KBM-7 (cell line): Measurements from ENCODE around the gene ATG7.
"Not testable (repeated sequence)": the region's sequence is repeated elsewhere in the genome, so short reads cannot be mapped to it uniquely, and the experiment has no call there.

Experiments used
- DNase-seq: peaks from one replicate; pipeline ENCODE4 v3.0.0-alpha.2; 2015
- in situ Hi-C: fragments of 300-500 bp; cut with MboI; formaldehyde crosslinking; loops from 2 replicates; pipeline ENCODE4 v1.14.3; 2020; ENCODE audit warnings: low sequenced_read_pairs, low pct_unique_long_range_greater_than_20kb, mixed read lengths

ATG7 gene

DNA sequence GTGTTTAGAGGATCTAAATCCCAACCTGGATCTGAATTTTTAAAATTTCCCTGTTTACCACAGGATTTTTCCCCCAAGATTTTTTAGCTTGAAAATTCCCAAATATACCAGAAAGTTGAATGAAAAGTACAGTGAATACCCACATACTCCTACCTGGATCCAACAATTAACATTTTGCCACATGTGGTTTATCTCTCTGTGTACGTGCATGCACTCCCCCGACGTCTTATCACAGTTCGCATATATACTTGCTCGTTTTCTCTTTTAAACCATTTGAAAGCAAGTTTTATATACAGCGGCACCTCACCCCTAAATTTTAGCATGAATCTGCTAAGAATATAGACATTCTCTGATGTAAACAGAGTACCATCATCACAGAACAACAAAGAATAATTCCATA lies 165.3 kb downstream of the ATG7 start:
- DNase-seq, result no peak
- in situ Hi-C loops, result no loop called here

DNA sequence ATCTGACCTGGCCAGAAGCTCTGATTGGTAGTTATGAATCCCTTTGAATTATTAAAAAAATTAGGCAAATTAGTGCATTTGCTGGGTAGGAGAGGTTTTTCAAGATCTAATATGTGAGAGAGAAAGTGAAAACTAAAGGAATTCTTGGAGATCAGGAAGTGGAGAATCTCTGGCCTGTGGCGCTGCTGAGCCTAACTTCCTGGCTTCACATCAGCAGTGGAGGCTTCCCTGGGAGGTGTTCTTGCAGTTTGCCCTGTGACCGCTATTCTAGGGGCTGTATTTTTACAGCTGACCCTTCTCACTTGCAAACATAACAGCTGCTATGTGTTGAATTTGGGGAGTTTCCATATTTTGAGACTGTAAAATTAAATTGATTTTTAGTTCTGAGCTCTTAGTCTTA lies 166.4 kb downstream of the ATG7 start:
- DNase-seq, result no peak
- in situ Hi-C loops, result no loop called here

DNA sequence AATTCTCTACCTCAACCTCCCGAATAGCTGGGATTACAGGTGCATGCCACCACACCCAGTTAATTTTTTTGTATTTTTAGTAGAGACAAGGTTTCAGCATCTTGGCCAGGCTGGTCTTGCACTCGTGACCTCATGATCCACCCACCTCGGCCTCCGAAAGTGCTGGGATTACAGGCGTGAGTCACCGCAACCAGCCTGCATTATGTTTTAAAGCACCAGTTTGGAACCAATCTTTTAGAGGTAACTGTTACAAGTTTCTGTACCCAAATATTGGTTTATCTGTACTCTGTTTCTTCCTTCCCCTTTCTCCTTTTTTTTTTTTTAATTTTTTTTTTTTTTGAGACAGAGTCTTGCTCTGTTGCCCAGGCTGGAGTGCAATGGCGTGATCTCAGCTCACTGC lies 169.1 kb downstream of the ATG7 start:
- DNase-seq, in situ Hi-C loops: not testable (repeated sequence)

DNA sequence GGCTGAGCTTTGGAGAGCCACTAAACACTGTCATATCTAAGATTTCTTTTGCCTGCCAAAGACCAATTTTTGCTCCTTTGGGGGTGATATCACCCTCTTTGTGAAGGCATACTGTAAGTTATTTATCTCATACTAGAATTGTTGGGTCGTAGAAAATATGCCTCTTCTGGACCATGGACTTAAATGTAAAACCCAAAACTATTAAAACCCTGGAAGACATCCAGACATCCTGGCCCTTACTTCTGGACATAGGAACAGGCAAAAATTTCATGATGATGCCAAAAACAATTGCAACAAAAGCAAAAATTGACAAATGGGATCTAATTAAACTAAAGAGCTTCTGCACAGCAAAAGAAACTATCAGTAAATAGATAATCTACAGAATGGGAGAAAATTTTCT lies 172.2 kb downstream of the ATG7 start:
- DNase-seq, result no peak
- in situ Hi-C loops, result no loop called here

DNA sequence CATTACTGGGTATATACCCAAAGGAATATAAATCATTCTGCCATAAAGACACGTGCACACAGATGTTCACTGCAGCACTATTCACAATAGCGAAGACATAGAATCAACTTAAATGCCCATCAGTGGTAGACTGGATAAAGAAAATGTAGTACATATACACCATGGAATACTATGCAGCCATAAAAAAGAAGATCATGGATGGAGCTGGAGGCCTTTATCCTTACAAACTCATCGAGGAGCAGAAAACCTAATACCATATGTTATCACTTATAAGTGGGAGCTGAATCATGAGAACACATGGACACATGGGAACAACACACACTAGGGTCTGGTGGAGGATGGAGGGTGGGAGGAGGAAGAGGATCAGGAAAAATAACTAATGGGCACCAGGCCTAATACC lies 173.0 kb downstream of the ATG7 start:
- in situ Hi-C loops, DNase-seq: not testable (repeated sequence)

DNA sequence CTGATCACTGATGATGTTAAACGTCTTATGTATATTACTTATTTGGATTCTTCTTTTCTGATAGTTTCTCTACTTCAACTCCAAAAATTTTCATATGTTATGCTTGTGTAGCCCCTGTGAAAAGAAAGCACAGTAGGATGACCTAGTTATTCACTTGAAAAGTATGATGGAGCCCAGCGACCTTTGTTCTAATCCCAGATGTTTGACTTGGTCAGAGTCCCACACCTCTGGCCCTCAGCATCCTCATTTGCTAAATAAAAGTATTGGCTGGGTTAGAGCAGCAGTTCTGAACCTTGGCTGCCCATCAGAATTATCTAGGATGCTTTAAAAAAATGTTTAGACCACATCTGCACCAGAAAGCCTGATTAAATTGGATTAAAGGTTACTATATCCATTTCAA lies 173.7 kb downstream of the ATG7 start:
- no peak for DNase-seq
- in situ Hi-C loops, result no loop called here

DNA sequence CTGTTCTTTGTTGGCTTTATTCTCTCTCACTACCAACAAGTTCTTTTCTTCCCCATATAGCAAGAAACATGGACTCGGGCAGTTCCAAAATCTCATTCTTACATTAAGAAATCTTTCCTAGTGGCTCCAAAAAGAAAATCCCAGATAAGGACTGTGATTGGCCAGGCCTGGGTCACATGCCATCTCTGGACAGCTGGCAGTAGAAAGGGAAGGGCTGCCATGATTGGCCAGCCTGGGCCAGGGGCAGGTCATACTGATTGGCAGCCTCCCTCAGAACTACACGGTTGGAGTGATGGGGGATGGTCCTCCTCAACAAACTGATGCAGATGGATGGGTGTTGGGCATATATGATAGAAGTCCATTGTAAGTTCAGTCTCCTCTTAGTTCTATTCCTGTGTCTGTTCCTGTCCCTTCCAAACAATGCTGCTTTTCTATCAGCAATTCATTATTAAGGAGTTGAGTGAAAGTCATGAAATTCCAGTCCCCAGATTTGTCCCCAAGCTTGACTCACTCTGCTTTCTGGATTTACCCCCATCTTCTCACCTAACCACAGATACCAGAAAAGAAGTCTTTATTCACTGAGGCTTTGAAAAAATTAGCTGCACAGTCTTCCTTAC lies 175.5 kb downstream of the ATG7 start:
- in situ Hi-C loops, result no loop called here
- no peak for DNase-seq

DNA sequence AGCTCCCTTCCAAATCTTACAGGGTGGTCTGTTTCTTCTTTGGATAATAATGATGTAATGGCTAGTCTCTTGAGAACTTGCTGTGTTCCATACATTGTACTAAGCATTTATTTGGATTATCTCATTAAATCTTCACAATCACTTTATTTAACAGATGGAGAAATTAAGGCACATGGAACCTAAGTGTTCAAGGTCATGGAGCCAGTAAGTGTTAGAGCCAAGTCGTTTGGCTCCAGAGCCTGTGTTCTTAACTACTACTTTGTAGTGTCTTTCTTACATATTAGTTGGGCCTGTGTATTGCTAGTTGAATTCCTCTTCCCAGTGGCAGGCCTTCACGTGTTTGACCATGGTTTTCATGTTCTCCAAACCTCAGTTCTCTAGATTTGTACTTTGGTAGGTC lies 177.8 kb downstream of the ATG7 start:
- DNase-seq, result no peak
- in situ Hi-C loops, result no loop called here

DNA sequence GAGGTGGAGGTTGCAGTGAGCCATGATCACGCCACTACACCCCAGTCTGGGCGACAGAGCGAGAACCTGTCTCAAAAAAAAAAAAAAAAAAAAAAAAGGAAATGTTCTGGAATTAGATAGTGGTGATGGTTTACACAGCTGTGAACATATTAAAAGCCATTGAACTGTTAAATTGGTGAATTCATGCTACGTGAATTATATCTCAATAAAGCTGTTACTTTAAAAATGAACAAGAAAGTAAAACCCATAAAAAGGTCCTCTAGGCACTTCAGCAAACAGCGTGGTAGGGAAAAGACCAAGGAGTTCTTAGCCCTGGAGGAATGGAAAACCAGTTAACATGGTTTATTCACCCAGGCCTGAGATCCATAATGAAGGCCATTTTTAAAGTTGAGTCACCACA lies 180.1 kb downstream of the ATG7 start:
- DNase-seq, result no peak
- in situ Hi-C loops, result no loop called here

DNA sequence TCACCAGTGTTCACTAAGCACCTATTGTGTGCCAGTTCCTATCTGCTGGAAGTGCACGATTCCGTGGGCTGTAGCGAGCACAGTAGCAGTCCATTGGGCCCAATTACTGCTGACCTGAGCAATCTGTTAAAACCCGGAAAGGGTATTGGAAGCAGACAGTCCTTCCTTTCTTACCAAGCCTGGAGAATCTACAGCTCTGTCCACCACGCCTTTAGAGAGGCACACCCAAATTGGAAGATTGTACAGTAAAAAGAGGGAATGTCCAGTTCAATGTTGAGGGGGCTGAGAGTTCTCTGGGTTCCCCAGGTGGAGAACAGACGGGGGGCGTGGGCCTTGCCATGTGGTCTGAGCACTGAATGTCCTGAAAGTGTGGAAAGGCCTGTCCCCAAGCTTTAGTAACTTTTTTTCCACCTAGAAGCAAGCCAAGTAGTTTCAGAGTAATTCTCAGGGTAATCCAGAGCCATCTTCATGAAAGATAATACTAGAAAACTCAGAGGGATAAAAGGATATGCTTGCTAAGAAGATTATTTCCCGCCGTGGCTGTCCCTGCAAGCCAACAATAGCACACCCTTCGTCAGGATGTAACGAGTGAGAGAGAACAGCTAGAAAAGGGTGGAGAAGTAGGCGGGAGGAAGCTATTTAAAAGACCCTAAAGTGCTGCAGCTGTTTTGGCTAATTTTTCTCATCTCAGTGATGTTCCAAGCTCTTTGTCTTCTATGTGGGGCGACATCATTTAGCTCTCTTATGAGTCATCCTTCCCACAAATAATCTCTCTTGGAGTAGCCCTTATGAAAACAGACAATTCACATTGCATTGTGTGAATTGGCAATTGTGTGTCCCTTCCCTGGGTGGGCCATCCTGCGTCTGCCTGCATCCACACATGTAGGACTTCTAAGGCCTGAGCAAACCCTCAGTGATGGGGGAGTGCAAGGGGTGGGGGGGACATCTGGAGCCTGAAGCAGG lies 181.0 kb downstream of the ATG7 start:
- in situ Hi-C loops, result no loop called here
- DNase-seq, result no peak

DNA sequence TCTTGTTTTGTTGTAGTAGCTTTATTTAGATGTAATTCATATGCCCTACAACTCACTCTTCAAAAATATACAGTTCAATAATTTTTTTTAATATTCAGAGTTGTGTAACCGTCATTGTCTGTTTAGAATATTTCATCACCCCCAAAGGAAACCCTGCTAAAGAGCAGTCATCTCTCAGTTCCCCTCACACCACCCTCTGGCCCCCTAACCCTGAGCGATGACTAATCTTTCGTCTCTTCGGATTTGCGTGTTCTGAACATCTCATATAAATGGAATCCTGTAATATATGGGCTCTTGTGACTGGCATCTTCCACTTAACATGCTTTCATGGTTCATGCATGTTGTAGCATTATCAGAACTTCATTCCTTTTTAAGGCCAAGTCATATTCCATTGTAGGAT lies 183.8 kb downstream of the ATG7 start:
- DNase-seq, result no peak
- in situ Hi-C loops, result no loop called here

DNA sequence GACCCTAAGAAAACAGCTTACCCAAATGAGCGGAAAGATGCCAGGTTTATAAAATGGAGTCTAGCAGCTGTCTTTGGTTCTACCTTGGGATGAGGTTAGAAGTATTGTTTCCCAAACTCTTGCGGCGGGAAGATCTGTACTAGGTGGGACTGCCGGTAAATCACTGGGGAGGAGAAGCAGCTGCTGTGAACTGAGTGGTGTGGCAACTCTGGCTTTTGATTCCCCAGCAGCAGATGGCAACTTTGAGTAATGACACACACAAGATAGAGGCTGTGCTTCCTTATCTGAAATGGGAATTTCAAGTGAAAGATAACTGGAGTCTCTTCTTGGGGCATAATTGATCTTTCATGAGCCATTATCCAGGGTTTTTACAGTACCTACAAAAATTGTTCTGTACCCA lies 184.9 kb downstream of the ATG7 start:
- DNase-seq, result no peak
- in situ Hi-C loops, result no loop called here

DNA sequence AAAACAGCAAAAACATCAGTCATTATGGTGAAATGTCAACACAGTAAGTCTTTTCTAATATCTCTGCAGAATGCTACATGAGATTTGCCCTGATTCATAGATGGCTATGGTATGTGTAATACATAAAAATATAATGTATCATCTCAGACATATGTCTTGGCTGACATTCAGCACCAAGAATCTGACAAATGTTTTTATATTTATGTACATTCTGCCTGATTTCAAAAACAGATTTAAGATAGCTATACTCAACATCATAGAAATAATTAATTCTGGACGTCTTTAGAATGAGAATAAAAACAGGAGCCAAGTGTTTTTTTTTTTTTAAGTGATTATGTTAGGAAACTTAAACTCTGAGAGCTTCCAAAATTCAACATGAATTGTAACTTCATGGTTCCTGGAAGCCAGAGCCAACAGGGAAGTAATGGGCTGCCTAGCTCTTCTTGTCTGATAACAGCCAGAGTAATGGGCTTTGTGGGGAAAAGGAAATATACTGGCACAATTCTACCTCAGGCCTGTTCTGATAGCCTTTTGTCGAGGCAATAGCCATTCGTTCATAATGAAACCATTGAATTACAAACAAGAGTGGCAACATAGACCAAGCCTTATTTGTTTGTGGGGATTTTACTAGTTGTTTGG lies 187.1 kb downstream of the ATG7 start:
- DNase-seq, result no peak
- in situ Hi-C loops, result no loop called here

DNA sequence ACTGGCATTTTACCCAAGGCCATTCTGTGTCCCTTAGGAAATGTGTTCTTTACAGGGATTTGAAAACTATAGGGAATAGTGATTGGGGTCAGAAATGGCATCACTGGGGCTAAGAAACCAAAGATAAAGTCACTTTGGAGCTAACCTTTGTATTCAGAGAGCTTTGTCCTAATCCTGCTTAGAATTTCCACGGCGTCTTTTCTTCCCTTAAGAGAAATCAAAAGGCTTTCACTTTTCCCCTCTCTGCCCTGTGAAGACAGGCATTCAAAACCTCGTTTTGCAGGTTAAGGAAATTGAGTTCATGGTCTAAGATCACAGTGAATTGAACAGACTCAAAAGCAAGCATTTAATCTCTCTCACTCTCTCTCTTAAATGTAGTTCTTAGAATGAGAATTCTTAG lies 189.0 kb downstream of the ATG7 start:
- in situ Hi-C loops, result no loop called here
- DNase-seq, result no peak

DNA sequence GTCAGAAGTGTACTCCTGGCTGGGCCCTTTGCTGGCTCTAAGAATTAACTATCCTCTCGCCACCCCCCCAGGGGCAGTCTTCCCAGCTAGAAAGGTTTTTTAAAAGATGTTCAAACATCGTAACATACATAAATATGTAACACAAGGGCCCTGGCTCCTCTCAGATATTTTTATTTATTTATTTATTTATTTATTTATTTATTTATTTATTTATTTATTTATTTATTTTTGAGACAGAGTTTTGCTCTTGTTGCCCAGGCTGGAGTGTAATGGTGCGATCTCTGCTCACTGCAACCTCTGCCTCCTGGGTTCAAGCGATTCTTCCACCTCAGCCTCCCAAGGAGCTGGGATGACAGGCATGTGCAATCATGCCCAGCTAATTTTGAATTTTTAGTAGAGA lies 190.5 kb downstream of the ATG7 start:
- in situ Hi-C loops, DNase-seq: not testable (repeated sequence)

DNA sequence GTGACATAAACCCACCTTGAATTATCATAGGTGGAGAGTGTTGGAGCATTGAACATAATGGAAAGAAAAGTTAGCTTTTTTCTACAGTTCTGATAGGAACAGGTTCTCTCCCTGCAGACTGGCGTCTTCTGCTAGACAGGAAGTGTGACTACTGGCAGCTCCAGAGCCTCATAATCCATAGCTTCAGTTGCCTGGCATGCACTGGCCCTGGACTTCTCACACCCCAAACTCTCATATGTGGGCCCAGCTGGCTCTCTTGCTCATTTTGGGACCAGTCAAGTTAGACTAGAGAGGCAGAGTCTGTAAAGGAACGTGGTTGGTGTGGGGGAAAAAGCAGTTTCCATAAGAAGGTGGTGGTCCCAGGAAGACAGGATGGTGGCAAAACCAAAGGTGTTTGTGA lies 191.4 kb downstream of the ATG7 start:
- no peak for DNase-seq
- in situ Hi-C loops, result no loop called here

DNA sequence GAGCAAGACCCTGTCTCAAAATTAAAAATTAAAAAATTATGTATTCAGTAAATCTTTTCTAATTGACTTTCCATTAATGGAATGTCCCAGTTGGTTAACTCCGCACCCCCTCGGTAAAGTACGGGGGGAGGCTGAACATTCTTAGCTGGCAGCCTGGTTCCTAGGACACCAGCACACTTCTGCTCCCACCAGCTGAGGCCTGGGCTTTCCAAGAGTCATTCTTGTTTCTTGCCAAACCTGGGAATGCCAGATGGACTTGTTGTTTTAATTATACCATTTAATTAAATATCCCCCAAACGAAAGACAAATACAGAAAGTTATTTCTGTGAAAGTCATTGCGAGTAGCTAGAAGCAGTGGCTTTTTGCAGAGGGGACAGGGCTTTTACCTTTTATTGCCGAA lies 192.2 kb downstream of the ATG7 start:
- no peak for DNase-seq

DNA sequence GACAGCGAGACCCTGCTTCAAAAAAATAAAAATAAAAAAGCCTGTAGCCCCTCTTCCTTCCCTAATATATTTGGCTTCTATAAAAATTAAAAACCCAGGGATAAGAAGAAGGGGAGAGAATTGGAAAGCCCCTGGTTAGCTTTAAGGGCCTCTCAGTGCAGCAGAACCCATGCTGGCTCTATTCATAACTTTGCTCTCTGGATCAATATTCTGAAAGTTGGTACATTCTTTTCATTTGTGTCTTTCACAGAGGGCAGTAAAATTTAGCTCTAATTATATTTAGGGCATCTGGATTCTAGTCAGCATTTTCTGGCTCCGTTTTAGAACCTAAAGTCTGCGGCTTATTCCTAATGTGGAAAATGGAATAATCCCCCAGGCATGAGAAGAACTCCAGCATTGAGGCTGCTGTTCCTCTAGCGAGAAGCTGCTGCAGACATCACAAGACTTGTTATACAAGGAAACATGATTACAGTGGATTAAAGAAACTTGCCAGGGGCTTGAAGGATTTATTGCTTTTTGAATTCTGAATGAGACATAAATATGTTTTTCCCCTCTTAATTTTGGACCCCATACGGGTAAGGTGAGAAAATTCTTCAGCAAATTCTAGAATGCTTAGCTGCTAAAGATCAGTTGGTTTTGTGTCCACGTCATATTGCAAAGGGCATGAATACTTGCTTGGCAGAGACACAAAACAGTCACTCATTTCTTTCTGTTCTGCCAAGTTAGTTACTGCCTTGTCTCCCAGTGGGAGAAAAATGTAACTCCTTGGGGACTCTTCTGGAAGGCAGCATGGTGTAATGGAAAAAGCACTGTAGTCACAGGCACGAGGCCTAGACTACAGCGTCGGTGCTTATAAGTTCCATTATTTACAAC lies 193.8 kb downstream of the ATG7 start:
- in situ Hi-C loops, result no loop called here
- DNase-seq, result no peak

More for the DNA sequence above, 192.2 kb downstream of the ATG7 start:
- in situ Hi-C loops, result no loop called here

DNA sequence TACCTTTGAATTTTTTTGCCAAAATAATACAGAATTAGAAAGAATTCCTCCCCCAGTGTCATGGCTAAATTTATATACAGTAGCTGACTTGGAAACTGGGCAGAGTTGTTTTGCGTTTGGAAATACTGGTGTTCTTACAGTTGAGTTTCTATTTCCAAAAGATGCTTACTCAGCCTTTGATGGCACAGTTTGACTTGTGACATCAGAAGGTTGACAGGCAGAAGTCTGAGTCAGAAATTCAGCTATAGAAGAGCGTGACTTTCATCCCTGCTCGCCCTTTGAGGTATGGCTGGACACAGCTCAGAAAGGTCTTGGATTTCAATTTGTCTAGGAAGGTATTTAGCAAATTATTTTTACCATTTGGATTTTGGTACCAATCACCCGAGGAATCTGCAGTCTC lies 195.7 kb downstream of the ATG7 start:
- DNase-seq, result no peak
- in situ Hi-C loops, result no loop called here
